Measurements from ENCODE around the gene CDH18.

- TF ChIP-seq, protein P1, sequence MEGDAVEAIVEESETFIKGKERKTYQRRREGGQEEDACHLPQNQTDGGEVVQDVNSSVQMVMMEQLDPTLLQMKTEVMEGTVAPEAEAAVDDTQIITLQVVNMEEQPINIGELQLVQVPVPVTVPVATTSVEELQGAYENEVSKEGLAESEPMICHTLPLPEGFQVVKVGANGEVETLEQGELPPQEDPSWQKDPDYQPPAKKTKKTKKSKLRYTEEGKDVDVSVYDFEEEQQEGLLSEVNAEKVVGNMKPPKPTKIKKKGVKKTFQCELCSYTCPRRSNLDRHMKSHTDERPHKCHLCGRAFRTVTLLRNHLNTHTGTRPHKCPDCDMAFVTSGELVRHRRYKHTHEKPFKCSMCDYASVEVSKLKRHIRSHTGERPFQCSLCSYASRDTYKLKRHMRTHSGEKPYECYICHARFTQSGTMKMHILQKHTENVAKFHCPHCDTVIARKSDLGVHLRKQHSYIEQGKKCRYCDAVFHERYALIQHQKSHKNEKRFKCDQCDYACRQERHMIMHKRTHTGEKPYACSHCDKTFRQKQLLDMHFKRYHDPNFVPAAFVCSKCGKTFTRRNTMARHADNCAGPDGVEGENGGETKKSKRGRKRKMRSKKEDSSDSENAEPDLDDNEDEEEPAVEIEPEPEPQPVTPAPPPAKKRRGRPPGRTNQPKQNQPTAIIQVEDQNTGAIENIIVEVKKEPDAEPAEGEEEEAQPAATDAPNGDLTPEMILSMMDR (IDR thresholded peaks at IDR 0.05): no peak
- TF ChIP-seq POLR2A (IDR thresholded peaks at IDR 0.05): no peak
Observed at GRCh38 chr5:19519448-19519847, 468.6 kb downstream of the CDH18 start.

Data from uterus (tissue), 2 donors.